SKM-1 treated with dmso at 0.1 percent for 144 hours (cell line): ENCODE data around the gene PPP1R7.

ENCODE experiments used
- DNase-seq: peaks from one replicate; lab custom pipeline; 2025; ENCODE audit not compliant: unreplicated experiment; lab: John Stamatoyannopoulos, UW

PPP1R7 gene

GRCh38 chr2:241160318-241160717, 10.1 kb downstream of the PPP1R7 start:
- DNase-seq: no peak

GRCh38 chr2:241161646-241162281, 11.5 kb downstream of the PPP1R7 start:
- DNase-seq: no peak

GRCh38 chr2:241163601-241164118, 13.4 kb downstream of the PPP1R7 start:
- DNase-seq: no peak

GRCh38 chr2:241168366-241168765, 18.1 kb downstream of the PPP1R7 start:
- no peak for DNase-seq

GRCh38 chr2:241173557-241173956, 23.3 kb downstream of the PPP1R7 start:
- no peak for DNase-seq

GRCh38 chr2:241177526-241178334, 27.5 kb downstream of the PPP1R7 start:
- DNase-seq: no peak

- no peak for DNase-seq
These were observed 28.7 kb downstream of the PPP1R7 start for GRCh38 chr2:241178961-241179360.

GRCh38 chr2:241179899-241180298, 29.6 kb downstream of the PPP1R7 start:
- no peak for DNase-seq

- DNase-seq: no peak
These were observed 30.2 kb downstream of the PPP1R7 start for GRCh38 chr2:241180495-241180894.

GRCh38 chr2:241182126-241182525, 31.9 kb downstream of the PPP1R7 start:
- no peak for DNase-seq

- no peak for DNase-seq
These were observed 32.4 kb downstream of the PPP1R7 start for GRCh38 chr2:241182531-241183133.

- no peak for DNase-seq
These were observed 33.0 kb downstream of the PPP1R7 start for GRCh38 chr2:241183221-241183620.

- DNase-seq: no peak
These were observed 34.6 kb downstream of the PPP1R7 start for GRCh38 chr2:241184901-241185300.

GRCh38 chr2:241185961-241186360, 35.7 kb downstream of the PPP1R7 start:
- no peak for DNase-seq

GRCh38 chr2:241187101-241187917, 37.0 kb downstream of the PPP1R7 start:
- DNase-seq: no peak

- no peak for DNase-seq
These were observed 37.6 kb downstream of the PPP1R7 start for GRCh38 chr2:241187918-241188234.

GRCh38 chr2:241188361-241189092, 38.3 kb downstream of the PPP1R7 start, which contains the start of gene ANO7:
Gene ANO7 (plus strand): TSS chr2:241188677. CDS start chr2:241190064, 1,387 bp downstream.
- no peak for DNase-seq

GRCh38 chr2:241189093-241189855, 39.0 kb downstream of the PPP1R7 start:
- no peak for DNase-seq

GRCh38 chr2:241189856-241190201, 39.6 kb downstream of the PPP1R7 start:
- no peak for DNase-seq
